T-helper 2 cell treated with Interferon-gamma antibody and Interleukin-4, amounts not matched to agents 5 μg/mL and 100 μg/mL, for 36 hours (primary cell): ENCODE data around the gene MYCL.

Source experiments
- DNase-seq: peaks from one replicate; pipeline ENCODE4 v3.0.0; 2021; ENCODE audit warnings: low spot score
- H3K27ac Mint-ChIP-seq: one replicate; pipeline ENCODE4 v1.8.0; 2021; ENCODE audit warnings: mild to moderate bottlenecking, mixed read lengths
- H3K27me3 Mint-ChIP-seq: one replicate; pipeline ENCODE4 v1.8.0; 2021; ENCODE audit warnings: low read depth, mixed read lengths
- H3K36me3 Mint-ChIP-seq: one replicate; pipeline ENCODE4 v1.8.0; 2021; ENCODE audit warnings: low read depth, mixed read lengths
- H3K4me1 Mint-ChIP-seq: one replicate; pipeline ENCODE4 v1.8.0; 2021; ENCODE audit warnings: low read depth, mixed read lengths
- H3K4me3 Mint-ChIP-seq: one replicate; pipeline ENCODE4 v1.8.0; 2022; ENCODE audit warnings: mild to moderate bottlenecking, moderate library complexity, mixed read lengths
- H3K9me3 Mint-ChIP-seq: one replicate; pipeline ENCODE4 v1.8.0; 2021; ENCODE audit warnings: mixed read lengths

Gene MYCL

GRCh38 chr1:39845569-39846566 lies 55.8 kb downstream of the MYCL start:
- DNase-seq: peak; percentile 46
- H3K4me3 Mint-ChIP-seq: peak overlapping the region; percentile 53
- peaks cover 43% of the 10 kb centered on the region for H3K36me3 Mint-ChIP-seq
- H3K27me3 Mint-ChIP-seq: no peaks in the 10 kb centered on the region
- H3K27ac Mint-ChIP-seq: peak overlapping the region; percentile 71
- no peaks in the 10 kb centered on the region for H3K9me3 Mint-ChIP-seq
- peaks cover 32% of the 10 kb centered on the region for H3K4me1 Mint-ChIP-seq
